ENCODE data around the gene DNAJC16.

DNA sequence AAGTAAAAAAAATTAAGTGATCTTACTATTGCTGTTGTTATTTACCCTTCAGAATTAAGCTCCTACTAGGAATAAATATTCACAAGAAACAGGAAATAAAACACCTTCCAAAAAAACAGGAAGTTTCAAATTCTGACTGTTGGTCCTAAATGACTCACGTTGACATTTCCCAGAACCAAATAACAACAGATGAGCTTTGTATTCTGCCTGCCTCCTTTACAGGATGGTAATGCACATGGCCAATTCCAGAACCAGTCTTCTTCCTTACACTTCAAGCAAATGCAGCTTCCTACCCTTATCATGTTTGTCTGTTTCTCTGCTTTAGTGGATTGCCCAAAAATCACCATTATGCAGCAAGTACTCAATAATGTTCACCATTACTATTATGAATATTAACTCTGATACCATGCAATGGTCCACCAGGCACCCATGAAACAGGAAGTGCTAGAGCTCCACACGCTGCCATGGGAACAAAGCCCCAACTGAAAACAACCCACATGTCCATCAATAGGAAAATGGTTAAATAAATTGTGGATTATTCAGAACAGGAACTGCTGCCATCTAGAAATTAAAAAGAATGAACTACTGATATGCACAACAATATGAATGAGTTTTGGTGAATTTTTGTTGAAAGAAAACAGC lies 11.5 kb upstream of the DNAJC16 start:
- no peak for TF ChIP-seq SETDB1 (CRISPR knock-in tag; IDR thresholded peaks at IDR 0.05; ENCODE audit: borderline replicate concordance)
- TF ChIP-seq ZNF564 (CRISPR knock-in tag; IDR thresholded peaks at IDR 0.05) = no peak
- TF ChIP-seq, protein P1, sequence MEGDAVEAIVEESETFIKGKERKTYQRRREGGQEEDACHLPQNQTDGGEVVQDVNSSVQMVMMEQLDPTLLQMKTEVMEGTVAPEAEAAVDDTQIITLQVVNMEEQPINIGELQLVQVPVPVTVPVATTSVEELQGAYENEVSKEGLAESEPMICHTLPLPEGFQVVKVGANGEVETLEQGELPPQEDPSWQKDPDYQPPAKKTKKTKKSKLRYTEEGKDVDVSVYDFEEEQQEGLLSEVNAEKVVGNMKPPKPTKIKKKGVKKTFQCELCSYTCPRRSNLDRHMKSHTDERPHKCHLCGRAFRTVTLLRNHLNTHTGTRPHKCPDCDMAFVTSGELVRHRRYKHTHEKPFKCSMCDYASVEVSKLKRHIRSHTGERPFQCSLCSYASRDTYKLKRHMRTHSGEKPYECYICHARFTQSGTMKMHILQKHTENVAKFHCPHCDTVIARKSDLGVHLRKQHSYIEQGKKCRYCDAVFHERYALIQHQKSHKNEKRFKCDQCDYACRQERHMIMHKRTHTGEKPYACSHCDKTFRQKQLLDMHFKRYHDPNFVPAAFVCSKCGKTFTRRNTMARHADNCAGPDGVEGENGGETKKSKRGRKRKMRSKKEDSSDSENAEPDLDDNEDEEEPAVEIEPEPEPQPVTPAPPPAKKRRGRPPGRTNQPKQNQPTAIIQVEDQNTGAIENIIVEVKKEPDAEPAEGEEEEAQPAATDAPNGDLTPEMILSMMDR (CRISPR knock-in tag; IDR thresholded peaks at IDR 0.05) = no peak
- no peak for TF ChIP-seq POLR2A (IDR thresholded peaks at IDR 0.05; ENCODE audit: insufficient read depth in 1 of 2, low read depth in 2 of 2, low read length in 2 of 2)
- no peak for TF ChIP-seq DNMT3B (CRISPR knock-in tag; conservative IDR thresholded peaks at IDR 0.05)
- TF ChIP-seq TAF1 (CRISPR knock-in tag; IDR thresholded peaks at IDR 0.05) = no peak
- no peak for TF ChIP-seq TBX2 (CRISPR knock-in tag; IDR thresholded peaks at IDR 0.05; ENCODE audit: borderline replicate concordance)
- no peak for TF ChIP-seq ZBTB7A (CRISPR knock-in tag; IDR thresholded peaks at IDR 0.05)
- TF ChIP-seq, protein P2, sequence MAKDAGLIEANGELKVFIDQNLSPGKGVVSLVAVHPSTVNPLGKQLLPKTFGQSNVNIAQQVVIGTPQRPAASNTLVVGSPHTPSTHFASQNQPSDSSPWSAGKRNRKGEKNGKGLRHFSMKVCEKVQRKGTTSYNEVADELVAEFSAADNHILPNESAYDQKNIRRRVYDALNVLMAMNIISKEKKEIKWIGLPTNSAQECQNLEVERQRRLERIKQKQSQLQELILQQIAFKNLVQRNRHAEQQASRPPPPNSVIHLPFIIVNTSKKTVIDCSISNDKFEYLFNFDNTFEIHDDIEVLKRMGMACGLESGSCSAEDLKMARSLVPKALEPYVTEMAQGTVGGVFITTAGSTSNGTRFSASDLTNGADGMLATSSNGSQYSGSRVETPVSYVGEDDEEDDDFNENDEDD (CRISPR knock-in tag; IDR thresholded peaks at IDR 0.05; ENCODE audit: borderline replicate concordance) = no peak
- TF ChIP-seq SRSF4 (IDR thresholded peaks at IDR 0.05; ENCODE audit: low read depth, low read length, poor library complexity, severe bottlenecking) = no peak
- TF ChIP-seq FLYWCH1 (CRISPR knock-in tag; IDR thresholded peaks at IDR 0.05) = no peak
- TF ChIP-seq TGIF2 (CRISPR knock-in tag; IDR thresholded peaks at IDR 0.05) = no peak

All from HepG2 (cell line).